Measurements from ENCODE around the gene IMPDH1. TPM values are rescaled to one million over a fixed set of nuclear protein-coding genes. Genes with fewer than 3 reads are reported as not detected.

IMPDH1 gene
- total and polyA plus RNA-seq, 2 donors (not counting 3 experiments of a cell fraction or from before 2014, with no cell fraction given), result 78.8 to 97.9 TPM

DNA sequence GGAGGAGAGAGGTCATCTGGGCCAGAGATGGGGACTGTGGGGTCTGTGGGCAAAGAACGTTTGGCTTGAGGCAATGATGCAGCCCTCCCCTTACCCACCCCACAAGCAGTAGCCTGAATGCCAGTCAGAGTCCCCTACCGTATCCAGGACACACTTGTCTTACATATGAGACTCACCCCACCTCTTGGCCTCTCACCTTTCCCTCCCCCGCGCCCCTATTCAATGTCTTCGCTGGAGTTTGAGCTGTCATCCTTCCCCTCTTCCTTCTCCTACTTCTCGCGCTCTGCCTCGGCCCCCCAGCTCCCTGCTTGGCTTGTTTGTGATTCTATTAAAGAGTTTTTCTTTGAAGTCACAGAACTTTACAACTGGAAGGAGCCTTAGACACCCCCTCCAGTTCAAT lies 57.1 kb downstream of the IMPDH1 start:
- Histone ChIP-seq H3K36me3 (ENCODE audit: control insufficient read depth in 2 of 2, extremely low read depth in 1 of 2, insufficient read depth in 2 of 2, low read length in 2 of 2) (no peaks in the 10 kb centered on the region), H3K27me3 (ENCODE audit: control insufficient read depth in 2 of 2, insufficient read depth in 2 of 2, low read length in 2 of 2) (peaks cover 48 to 52% of the 10 kb centered on the region in 2 experiments), H3K4me2 (ENCODE audit: insufficient read depth, low read length) (no peak overlapping the region), H3K4me1 (ENCODE audit: control insufficient read depth, extremely low read depth, insufficient read depth, low read length) (no peaks in the 10 kb centered on the region), H3K4me3 (replicated peaks in 1 of 3; ENCODE audit: insufficient read depth in 1 of 3, low read depth in 1 of 3, low read length in 3 of 3) (no peak overlapping the region), H3K9me1 (replicated peaks; ENCODE audit: control insufficient read depth, extremely low read depth, insufficient read depth, low read length) (no peaks in the 10 kb centered on the region), H3K27ac (ENCODE audit: insufficient read depth, low read depth, low read length) (no peak overlapping the region), H3K9me3 (replicated peaks; ENCODE audit: control insufficient read depth, insufficient read depth, low read length) (no peaks in the 10 kb centered on the region), H2AFZ (ENCODE audit: low read depth, low read length) (no peak overlapping the region), H3K79me2 (ENCODE audit: control insufficient read depth, insufficient read depth, low read length) (no peaks in the 10 kb centered on the region), H4K20me1 (replicated peaks; ENCODE audit: control insufficient read depth, extremely low read depth, insufficient read depth, low read length) (no peaks in the 10 kb centered on the region), H3K9ac (replicated peaks; ENCODE audit: extremely low read depth, insufficient read depth, low read length) (no peak overlapping the region)
- ChIA-PET POLR2A (no interaction called here), CTCF (interaction anchor here (1.0 to 16.4 kb wide), 3 partner anchors 10 to 73 kb away, joined by 5 to 778 read pairs (median 9); no protein-coding TSS in a partner anchor)
- intact Hi-C loops (cut with micrococcal nuclease), result loop anchor here (1.0 kb wide), 3 partner anchors 9 to 74 kb away; partner anchors contain the start of gene PRRT4
- TF ChIP-seq GATA2 (IDR thresholded peaks at IDR 0.05; ENCODE audit: insufficient read depth, insufficient read length, low read depth, low read length) (no peak), JUN (IDR thresholded peaks at IDR 0.05; ENCODE audit: borderline replicate concordance, insufficient read depth, insufficient read length, low read depth) (no peak), FOS (IDR thresholded peaks at IDR 0.05; ENCODE audit: borderline replicate concordance, insufficient read depth, low read length) (no peak), POLR2A (IDR thresholded peaks at IDR 0.05; ENCODE audit: low read depth, low read length) (no peak), POLR2AphosphoS5 (IDR thresholded peaks at IDR 0.05; ENCODE audit: insufficient read depth, low read depth, low read length) (no peak)
- TF ChIP-seq, protein P1, sequence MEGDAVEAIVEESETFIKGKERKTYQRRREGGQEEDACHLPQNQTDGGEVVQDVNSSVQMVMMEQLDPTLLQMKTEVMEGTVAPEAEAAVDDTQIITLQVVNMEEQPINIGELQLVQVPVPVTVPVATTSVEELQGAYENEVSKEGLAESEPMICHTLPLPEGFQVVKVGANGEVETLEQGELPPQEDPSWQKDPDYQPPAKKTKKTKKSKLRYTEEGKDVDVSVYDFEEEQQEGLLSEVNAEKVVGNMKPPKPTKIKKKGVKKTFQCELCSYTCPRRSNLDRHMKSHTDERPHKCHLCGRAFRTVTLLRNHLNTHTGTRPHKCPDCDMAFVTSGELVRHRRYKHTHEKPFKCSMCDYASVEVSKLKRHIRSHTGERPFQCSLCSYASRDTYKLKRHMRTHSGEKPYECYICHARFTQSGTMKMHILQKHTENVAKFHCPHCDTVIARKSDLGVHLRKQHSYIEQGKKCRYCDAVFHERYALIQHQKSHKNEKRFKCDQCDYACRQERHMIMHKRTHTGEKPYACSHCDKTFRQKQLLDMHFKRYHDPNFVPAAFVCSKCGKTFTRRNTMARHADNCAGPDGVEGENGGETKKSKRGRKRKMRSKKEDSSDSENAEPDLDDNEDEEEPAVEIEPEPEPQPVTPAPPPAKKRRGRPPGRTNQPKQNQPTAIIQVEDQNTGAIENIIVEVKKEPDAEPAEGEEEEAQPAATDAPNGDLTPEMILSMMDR (IDR thresholded peaks at IDR 0.05; ENCODE audit: extremely low read depth in 1 of 2, insufficient read depth in 1 of 2, low read depth in 1 of 2, low read length in 2 of 2), result no peak
- TF ChIP-seq, protein P2, sequence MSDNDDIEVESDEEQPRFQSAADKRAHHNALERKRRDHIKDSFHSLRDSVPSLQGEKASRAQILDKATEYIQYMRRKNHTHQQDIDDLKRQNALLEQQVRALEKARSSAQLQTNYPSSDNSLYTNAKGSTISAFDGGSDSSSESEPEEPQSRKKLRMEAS (IDR thresholded peaks at IDR 0.05; ENCODE audit: insufficient read depth, insufficient read length), result no peak
- no peak for DNase-seq (ENCODE audit: low read depth, low spot score)
- no TSS peak for BruUV-seq (replicated peaks)
- dilution Hi-C loops (cut with MboI; ENCODE audit: extremely low pct_ligation_motif_present, low sequenced_read_pairs), result no loop called here
- no peak for FAIRE-seq
